GM03348 (cell line): ENCODE data around the gene ZFAND6.

Source experiments
- DNase-seq: peaks from one replicate; pipeline ENCODE4 v3.0.0; 2012; ENCODE audit warnings: low spot score

ZFAND6 gene

GRCh38 chr15:80170596-80170995 is 111.1 kb downstream of the ZFAND6 start:
- no peak for DNase-seq

- no peak for DNase-seq
Measured at GRCh38 chr15:80171787-80172186, 112.3 kb downstream of the ZFAND6 start.

GRCh38 chr15:80172401-80172800 is 112.9 kb downstream of the ZFAND6 start:
- DNase-seq, result no peak

GRCh38 chr15:80173022-80173759 is 113.7 kb downstream of the ZFAND6 start:
- peak; percentile 62 for DNase-seq

GRCh38 chr15:80174017-80174746 is 114.7 kb downstream of the ZFAND6 start:
- peak; percentile 89 for DNase-seq

- no peak for DNase-seq
Measured at GRCh38 chr15:80175436-80175835, 116.0 kb downstream of the ZFAND6 start.

GRCh38 chr15:80176443-80176842 is 117.0 kb downstream of the ZFAND6 start:
- no peak for DNase-seq

GRCh38 chr15:80177156-80177555 is 117.7 kb downstream of the ZFAND6 start:
- no peak for DNase-seq

GRCh38 chr15:80179025-80179759 is 119.7 kb downstream of the ZFAND6 start:
- DNase-seq, result peak; percentile 86

- DNase-seq, result no peak
Measured at GRCh38 chr15:80179935-80180334, 120.5 kb downstream of the ZFAND6 start.

GRCh38 chr15:80180468-80180867 is 121.0 kb downstream of the ZFAND6 start:
- no peak for DNase-seq

- DNase-seq, result no peak
Measured at GRCh38 chr15:80180986-80181385, 121.5 kb downstream of the ZFAND6 start.

- peak; percentile 79 for DNase-seq
Measured at GRCh38 chr15:80182611-80183261, 123.3 kb downstream of the ZFAND6 start.

- no peak for DNase-seq
Measured at GRCh38 chr15:80183306-80183705, 123.8 kb downstream of the ZFAND6 start.

GRCh38 chr15:80183886-80184285 is 124.4 kb downstream of the ZFAND6 start:
- no peak for DNase-seq

GRCh38 chr15:80184554-80184953 is 125.1 kb downstream of the ZFAND6 start:
- no peak for DNase-seq

GRCh38 chr15:80185152-80185551 is 125.7 kb downstream of the ZFAND6 start:
- no peak for DNase-seq

GRCh38 chr15:80186066-80186465 is 126.6 kb downstream of the ZFAND6 start:
- DNase-seq, result no peak

GRCh38 chr15:80186597-80186996 is 127.1 kb downstream of the ZFAND6 start:
- no peak for DNase-seq
